AG10803 (cell line): ENCODE results near the gene SUCLG1.

Source experiments
- DNase-seq: peaks from one replicate; pipeline ENCODE4 v3.0.0; 2010; ENCODE audit warnings: low read depth
- H3K4me3 ChIP-seq: 2 replicates; pipeline ENCODE4 v1.5.1; 2011; ENCODE audit warnings: mild to moderate bottlenecking, low read length, control low read depth
- TF ChIP-seq, protein P1 (sequence below): conservative IDR thresholded peaks from 2 replicates; pipeline ENCODE4 v1.5.1; 2011; ENCODE audit warnings: mild to moderate bottlenecking, low read length, control low read depth, inconsistent platforms

SUCLG1 gene

GRCh38 chr2:84493514-84493913 lies 34.4 kb upstream of the SUCLG1 start:
- TF ChIP-seq, protein P1, sequence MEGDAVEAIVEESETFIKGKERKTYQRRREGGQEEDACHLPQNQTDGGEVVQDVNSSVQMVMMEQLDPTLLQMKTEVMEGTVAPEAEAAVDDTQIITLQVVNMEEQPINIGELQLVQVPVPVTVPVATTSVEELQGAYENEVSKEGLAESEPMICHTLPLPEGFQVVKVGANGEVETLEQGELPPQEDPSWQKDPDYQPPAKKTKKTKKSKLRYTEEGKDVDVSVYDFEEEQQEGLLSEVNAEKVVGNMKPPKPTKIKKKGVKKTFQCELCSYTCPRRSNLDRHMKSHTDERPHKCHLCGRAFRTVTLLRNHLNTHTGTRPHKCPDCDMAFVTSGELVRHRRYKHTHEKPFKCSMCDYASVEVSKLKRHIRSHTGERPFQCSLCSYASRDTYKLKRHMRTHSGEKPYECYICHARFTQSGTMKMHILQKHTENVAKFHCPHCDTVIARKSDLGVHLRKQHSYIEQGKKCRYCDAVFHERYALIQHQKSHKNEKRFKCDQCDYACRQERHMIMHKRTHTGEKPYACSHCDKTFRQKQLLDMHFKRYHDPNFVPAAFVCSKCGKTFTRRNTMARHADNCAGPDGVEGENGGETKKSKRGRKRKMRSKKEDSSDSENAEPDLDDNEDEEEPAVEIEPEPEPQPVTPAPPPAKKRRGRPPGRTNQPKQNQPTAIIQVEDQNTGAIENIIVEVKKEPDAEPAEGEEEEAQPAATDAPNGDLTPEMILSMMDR, result no peak
- H3K4me3 ChIP-seq, result no peak overlapping the region
- peak; percentile 94 for DNase-seq

DNA sequence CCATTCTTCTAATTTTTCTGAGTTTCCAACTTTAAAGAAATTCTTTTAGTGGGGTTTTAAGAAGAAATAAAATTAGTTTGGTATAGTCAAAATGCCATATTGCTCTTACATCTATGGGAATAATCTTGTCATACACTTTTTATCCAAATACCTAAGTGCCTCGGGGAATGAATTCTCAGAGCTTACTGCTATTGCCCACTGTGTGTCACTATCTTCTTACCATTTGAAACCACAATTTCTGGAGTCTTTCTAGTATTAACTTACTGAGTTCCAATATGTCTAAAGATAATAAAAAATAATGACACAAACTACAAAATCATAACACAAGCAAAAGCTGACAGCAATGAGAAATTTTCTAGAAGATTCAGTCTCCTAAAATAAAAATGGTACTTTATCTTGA lies 33.5 kb upstream of the SUCLG1 start:
- TF ChIP-seq, protein P1, result peak; percentile 51
- H3K4me3 ChIP-seq, result no peak overlapping the region
- DNase-seq, result peak; percentile 40

- no peak for DNase-seq
- TF ChIP-seq, protein P1, result no peak
Measured at GRCh38 chr2:84491741-84492140, 32.7 kb upstream of the SUCLG1 start.

GRCh38 chr2:84491256-84491655 lies 32.2 kb upstream of the SUCLG1 start:
- TF ChIP-seq, protein P1, result no peak
- no peak for DNase-seq

More at GRCh38 chr2:84491741-84492140, 32.7 kb upstream of the SUCLG1 start:
- no peak overlapping the region for H3K4me3 ChIP-seq

DNA sequence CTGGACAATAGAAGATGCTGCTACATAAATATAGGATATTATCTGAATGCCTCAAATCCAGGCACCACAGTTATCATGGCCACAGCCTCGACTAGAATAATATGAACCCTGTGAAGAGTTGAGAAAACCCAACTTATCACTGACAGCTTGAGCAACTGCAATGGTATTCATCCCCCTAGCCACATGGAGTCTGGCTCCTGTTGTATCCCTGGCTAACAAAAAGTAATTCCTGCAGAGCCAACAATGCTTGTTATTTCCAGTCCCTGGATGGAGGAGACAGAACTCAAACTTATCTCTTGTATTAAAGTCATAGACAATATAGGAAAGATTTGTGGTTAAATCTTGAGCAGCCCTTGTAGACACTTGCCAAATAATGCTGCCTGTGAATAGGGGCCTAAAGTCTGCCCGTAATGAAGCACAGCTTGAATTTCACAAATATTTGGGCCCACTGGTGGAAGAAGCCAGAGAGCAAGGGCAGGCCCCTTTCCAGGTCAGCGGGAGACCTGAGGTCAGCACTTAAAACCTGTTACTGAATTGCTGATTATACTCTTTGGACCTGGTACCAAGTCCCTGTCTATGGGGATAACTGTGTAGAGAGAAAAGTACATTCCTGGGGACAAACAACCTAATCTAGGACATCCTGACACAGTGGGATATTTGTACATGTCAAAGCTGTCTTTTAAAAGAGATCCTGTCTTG lies 28.4 kb upstream of the SUCLG1 start:
- TF ChIP-seq, protein P1, result 0 out of 2 replicates have a peak, but pooled peaks have one; percentile 6
- no peak overlapping the region for H3K4me3 ChIP-seq
- peak; percentile 65 for DNase-seq

More at GRCh38 chr2:84491256-84491655, 32.2 kb upstream of the SUCLG1 start:
- H3K4me3 ChIP-seq, result no peak overlapping the region

GRCh38 chr2:84486441-84487115 lies 27.5 kb upstream of the SUCLG1 start:
- TF ChIP-seq, protein P1, result no peak
- DNase-seq, result peak; percentile 77
- H3K4me3 ChIP-seq, result no peak overlapping the region

GRCh38 chr2:84483320-84483719 lies 24.2 kb upstream of the SUCLG1 start:
- TF ChIP-seq, protein P1, result no peak
- no peak for DNase-seq
- no peak overlapping the region for H3K4me3 ChIP-seq
